ENCODE results near the gene NDC80. TPM values are rescaled to one million over a fixed set of nuclear protein-coding genes. Genes with fewer than 3 reads are reported as not detected.

NDC80 gene
- total RNA-seq, 1 experiment from 2014 or later: 43.0 TPM

GRCh38 chr18:2536493-2536892 is 34.9 kb upstream of the NDC80 start:
- Mint-ChIP-seq H3K27ac (no peak overlapping the region), H3K27me3 (ENCODE audit: low read depth) (no peaks in the 10 kb centered on the region), H3K4me1 (peaks cover 5% of the 10 kb centered on the region), H3K4me3 (no peak overlapping the region), H3K36me3 (peaks cover 19% of the 10 kb centered on the region), H3K9me3 (peaks cover 27% of the 10 kb centered on the region)
- no peak for TF ChIP-seq ZNF281 (CRISPR knock-in tag; IDR thresholded peaks at IDR 0.05)
- no peak for TF ChIP-seq KAT7 (CRISPR knock-in tag; IDR thresholded peaks at IDR 0.05; ENCODE audit: borderline replicate concordance)
- TF ChIP-seq ZBTB43 (CRISPR knock-in tag; IDR thresholded peaks at IDR 0.05): no peak
- TF ChIP-seq NR2C2 (CRISPR knock-in tag; IDR thresholded peaks at IDR 0.05): no peak
- POLR2A ChIA-PET: no interaction called here
- ATAC-seq (no peak), DNase-seq (ENCODE audit: low spot score) (no peak)
- CTCF ChIA-PET: interaction anchor here (1.6 kb wide), 1 partner anchor 432 kb away, joined by 5 read pairs; no protein-coding TSS in a partner anchor

GRCh38 chr18:2537296-2537695 is 34.1 kb upstream of the NDC80 start:
- POLR2A ChIA-PET: no interaction called here
- no peak overlapping the region for H3K4me3 Mint-ChIP-seq
- H3K27me3 Mint-ChIP-seq (ENCODE audit: low read depth): no peaks in the 10 kb centered on the region
- CTCF ChIA-PET: no interaction called here
- no peak overlapping the region for H3K27ac Mint-ChIP-seq
- peaks cover 22% of the 10 kb centered on the region for H3K9me3 Mint-ChIP-seq
- H3K4me1 Mint-ChIP-seq: peaks cover 5% of the 10 kb centered on the region
- no peak for ATAC-seq
- TF ChIP-seq AFF4 (CRISPR knock-in tag; IDR thresholded peaks at IDR 0.05; ENCODE audit: borderline replicate concordance) (no peak), ZNF317 (CRISPR knock-in tag; IDR thresholded peaks at IDR 0.05; ENCODE audit: borderline replicate concordance, low read depth) (no peak)
- peaks cover 14% of the 10 kb centered on the region for H3K36me3 Mint-ChIP-seq
- no peak for DNase-seq (ENCODE audit: low spot score)

- no peak for TF ChIP-seq ZNF396 (CRISPR knock-in tag; IDR thresholded peaks at IDR 0.05; ENCODE audit: borderline replicate concordance)
- TF ChIP-seq NR3C1 (CRISPR knock-in tag; conservative IDR thresholded peaks at IDR 0.05; ENCODE audit: low read depth): no peak
- TF ChIP-seq TP53 (CRISPR knock-in tag; IDR thresholded peaks at IDR 0.05): no peak
- no peak for TF ChIP-seq FOXK1 (CRISPR knock-in tag; IDR thresholded peaks at IDR 0.05)
- no peak for TF ChIP-seq ATF2 (CRISPR knock-in tag; IDR thresholded peaks at IDR 0.05; ENCODE audit: borderline replicate concordance, low read depth)
- no peak for TF ChIP-seq ESRRA (CRISPR knock-in tag; IDR thresholded peaks at IDR 0.05; ENCODE audit: borderline replicate concordance)
- TF ChIP-seq ZNF232 (CRISPR knock-in tag; IDR thresholded peaks at IDR 0.05): no peak
- no peak for TF ChIP-seq ETV6 (CRISPR knock-in tag; IDR thresholded peaks at IDR 0.05)
- TF ChIP-seq ZNF317 (CRISPR knock-in tag; IDR thresholded peaks at IDR 0.05; ENCODE audit: borderline replicate concordance, low read depth): no peak
- TF ChIP-seq GRHL2 (CRISPR knock-in tag; IDR thresholded peaks at IDR 0.05; ENCODE audit: insufficient replicate concordance, severe bottlenecking): no peak
- TF ChIP-seq ZNF532 (CRISPR knock-in tag; IDR thresholded peaks at IDR 0.05; ENCODE audit: borderline replicate concordance): no peak
- no peak for TF ChIP-seq OVOL2 (CRISPR knock-in tag; IDR thresholded peaks at IDR 0.05; ENCODE audit: borderline replicate concordance)
- ATAC-seq (no peak), DNase-seq (ENCODE audit: low spot score) (no peak)
- Mint-ChIP-seq H3K9me3 (peaks cover 14% of the 10 kb centered on the region), H3K27ac (no peak overlapping the region), H3K4me3 (no peak overlapping the region), H3K27me3 (ENCODE audit: low read depth) (no peaks in the 10 kb centered on the region), H3K36me3 (peaks cover 5% of the 10 kb centered on the region; the same call in 1 of the 2 replicates), H3K4me1 (peaks cover 5% of the 10 kb centered on the region)
- ChIA-PET POLR2A (no interaction called here), CTCF (no interaction called here)
These were observed 33.1 kb upstream of the NDC80 start for GRCh38 chr18:2538236-2538635.

Measured in WTC11 (cell line).